ENCODE measurements around the gene POLG2. TPM values are rescaled to one million over a fixed set of nuclear protein-coding genes. Genes with fewer than 3 reads are reported as not detected.
A peak's percentile ranks its signal among the peaks of the same experiment; 100 is the strongest.

Gene POLG2
- total and polyA plus RNA-seq, 9 of the 15 experiments (the other 6 are each of a cell fraction or from before 2014, with no cell fraction given) = 13.4 to 44.8 (median 37.0) TPM

GRCh38 chr17:64500862-64501765 is 4.3 kb upstream of the POLG2 start (continued):
- TF ChIP-seq ZBTB5 (IDR thresholded peaks at IDR 0.05) (no peak), GTF2B (IDR thresholded peaks at IDR 0.05; ENCODE audit: extremely low read depth, insufficient read length) (no peak), MEIS2 (IDR thresholded peaks at IDR 0.05; ENCODE audit: partially characterized antibody) (no peak), ZKSCAN1 (IDR thresholded peaks at IDR 0.05; ENCODE audit: low read depth, low read length) (peak; percentile 86), ETV5 (CRISPR knock-in tag; IDR thresholded peaks at IDR 0.05; ENCODE audit: low read depth) (no peak), FOXO4 (CRISPR knock-in tag; IDR thresholded peaks at IDR 0.05) (no peak), ADNP (tag; IDR thresholded peaks at IDR 0.05) (no peak), NR2C2 (CRISPR knock-in tag; IDR thresholded peaks at IDR 0.05) (no peak), NR2C2 (tag; IDR thresholded peaks at IDR 0.05) (no peak), DEAF1 (CRISPR knock-in tag; IDR thresholded peaks at IDR 0.05) (no peak), ZNF785 (CRISPR knock-in tag; IDR thresholded peaks at IDR 0.05) (no peak), ZNF668 (CRISPR knock-in tag; IDR thresholded peaks at IDR 0.05) (no peak), PHTF2 (CRISPR knock-in tag; IDR thresholded peaks at IDR 0.05) (no peak), YY1 (IDR thresholded peaks at IDR 0.05; ENCODE audit: borderline replicate concordance in 1 of 3, control insufficient read depth in 1 of 3, extremely low read depth in 1 of 3, insufficient read depth in 3 of 3, insufficient read length in 1 of 3, insufficient replicate concordance in 2 of 3, low read depth in 1 of 3, low read length in 2 of 3) (no peak), KAT7 (CRISPR knock-in tag; IDR thresholded peaks at IDR 0.05; ENCODE audit: borderline replicate concordance) (peak; percentile 65; the same call in 1 of the 2 replicates)
